Left lung (tissue), 10 donors: ENCODE measurements around the gene DSCAM. TPM values are rescaled to one million over a fixed set of nuclear protein-coding genes. Genes with fewer than 3 reads are reported as not detected.
"Not testable (repeated sequence)": the region's sequence is repeated elsewhere in the genome, so short reads cannot be mapped to it uniquely, and the experiment has no call there.

Experiments
- ATAC-seq: fragments of 200-7000 bp; cut with Tn5 transposase; one replicate; pipeline ENCODE4 v1.9.1; 2020; ENCODE audit warnings: moderate library complexity
- DNase-seq, 4 donors: peaks; one replicate each; pipeline ENCODE4 v3.0.0-alpha.2; 2013 to 2020
- H3K27ac ChIP-seq, 2 donors: fragments of 200-600 bp; sonication (generic) in 1 of 2; one replicate each; pipeline versions ENCODE4 v1.5.0 to v1.8.0; 2020 to 2021
- H3K27me3 ChIP-seq, 2 donors: fragments of 200-600 bp; sonication (generic) in 1 of 2; one replicate each; pipeline versions ENCODE4 v1.5.0 to v1.8.0; 2020 to 2021
- H3K36me3 ChIP-seq, 2 donors: fragments of 200-600 bp; sonication (generic) in 1 of 2; one replicate each; pipeline versions ENCODE4 v1.5.0 to v1.8.0; 2020 to 2021
- H3K4me1 ChIP-seq, 2 donors: fragments of 200-600 bp; one replicate each; pipeline ENCODE4 v1.8.0; 2021
- H3K4me3 ChIP-seq, 2 donors: fragments of 200-600 bp; sonication (generic) in 1 of 2; one replicate each; pipeline versions ENCODE4 v1.5.0 to v1.8.0; 2020 to 2021; ENCODE audit warnings: mild to moderate bottlenecking in 1 of 2
- H3K9me3 ChIP-seq, 2 donors: fragments of 200-600 bp; sonication (generic) in 1 of 2; one replicate each; pipeline versions ENCODE4 v1.5.0 to v1.8.0; 2020 to 2021
- CTCF ChIP-seq, 2 donors: fragments of 200-600 bp; sonication (generic) in 1 of 2; IDR thresholded peaks; one replicate each; pipeline versions ENCODE4 v1.5.0 to v1.8.0; 2021; ENCODE audit warnings: antibody characterized with exemption in 2 of 2
- intact Hi-C, 2 donors: fragments of 100-400 bp; cut with DNase I; formaldehyde crosslinking; loops; one replicate each; pipeline versions ENCODE4 v1.11.2 to v1.14.2; 2022
- polyA plus RNA-seq, 6 donors: library from polyadenylated mRNA; unstranded; fragments of 120-200 nt; gene quantifications; one replicate each; pipeline ENCODE4 v1.2.1, GENCODE V29; 2013; ENCODE audit not compliant: insufficient read length in 6 of 6
- total RNA-seq, 2 donors: library from RNA; stranded (reverse); fragmentation: NEBNext Ultra II Directional; extraction: Animal tissue kit (Norgen Biotek cat#: 25700); gene quantifications; one replicate each; pipeline ENCODE4 v1.2.1, GENCODE V29; 2021
- donor health status: DM: no; HTN: yes; CAD: no.
- donor health status: DM: no; HTN: no; CAD: no.

The DSCAM gene
- total and polyA plus RNA-seq, 8 donors: 0.03 to 0.24 (median 0.07) TPM; not detected in 1

- Histone ChIP-seq H3K27ac (no peak overlapping the region), H3K4me1 (no peaks in the 10 kb centered on the region), H3K36me3 (no peaks in the 10 kb centered on the region), H3K4me3 (no peak overlapping the region), H3K9me3 (peaks cover 0 to 3% of the 10 kb centered on the region in 2 donors), H3K27me3 (no peaks in the 10 kb centered on the region)
- intact Hi-C loops: no loop called here
- ATAC-seq: no peak
- DNase-seq: no peak
- no peak for TF ChIP-seq CTCF (IDR thresholded peaks at IDR 0.05)
Observed at GRCh38 chr21:40276001-40276400, 571.0 kb downstream of the DSCAM start.

GRCh38 chr21:40272037-40272436 is 574.9 kb downstream of the DSCAM start:
- intact Hi-C loops: no loop called here
- Histone ChIP-seq H3K9me3 (no peaks in the 10 kb centered on the region), H3K27me3 (no peaks in the 10 kb centered on the region), H3K27ac (no peak overlapping the region), H3K36me3 (no peaks in the 10 kb centered on the region), H3K4me3 (no peak overlapping the region), H3K4me1 (no peaks in the 10 kb centered on the region)
- TF ChIP-seq CTCF (IDR thresholded peaks at IDR 0.05): no peak
- DNase-seq (no peak), ATAC-seq (no peak)

- TF ChIP-seq CTCF (IDR thresholded peaks at IDR 0.05): no peak
- Histone ChIP-seq H3K4me3 (no peak overlapping the region), H3K27ac (no peak overlapping the region), H3K36me3 (no peaks in the 10 kb centered on the region), H3K27me3 (no peaks in the 10 kb centered on the region), H3K4me1 (no peaks in the 10 kb centered on the region), H3K9me3 (no peaks in the 10 kb centered on the region)
- intact Hi-C loops: no loop called here
- DNase-seq: no peak
- no peak for ATAC-seq
Observed at GRCh38 chr21:40271164-40271563, 575.8 kb downstream of the DSCAM start.

GRCh38 chr21:40270047-40270446 is 576.9 kb downstream of the DSCAM start:
- intact Hi-C loops: no loop called here
- Histone ChIP-seq H3K36me3 (no peaks in the 10 kb centered on the region), H3K27me3 (no peaks in the 10 kb centered on the region), H3K4me1 (no peaks in the 10 kb centered on the region), H3K9me3 (no peaks in the 10 kb centered on the region), H3K4me3 (no peak overlapping the region), H3K27ac (no peak overlapping the region)
- no peak for TF ChIP-seq CTCF (IDR thresholded peaks at IDR 0.05)
- DNase-seq: peak in 2 of 4 donors; percentile 10 to 24
- no peak for ATAC-seq

GRCh38 chr21:40269239-40269638 is 577.7 kb downstream of the DSCAM start:
- ATAC-seq (no peak), DNase-seq (no peak)
- no peak for TF ChIP-seq CTCF (IDR thresholded peaks at IDR 0.05)
- no peaks in the 10 kb centered on the region for H3K36me3 ChIP-seq
- no peak overlapping the region for H3K4me3 ChIP-seq
- H3K9me3 ChIP-seq: no peaks in the 10 kb centered on the region
- no peak overlapping the region for H3K27ac ChIP-seq
- intact Hi-C loops: no loop called here
- no peaks in the 10 kb centered on the region for H3K27me3 ChIP-seq
- no peaks in the 10 kb centered on the region for H3K4me1 ChIP-seq

- ATAC-seq, H3K27me3 ChIP-seq, intact Hi-C loops: not testable (repeated sequence)
Observed at GRCh38 chr21:40258456-40258855, 588.5 kb downstream of the DSCAM start.

More at GRCh38 chr21:40258456-40258855, 588.5 kb downstream of the DSCAM start:
- not testable (repeated sequence) for H3K4me3 ChIP-seq, H3K4me1 ChIP-seq, H3K9me3 ChIP-seq, H3K36me3 ChIP-seq, DNase-seq, H3K27ac ChIP-seq
